GM10248 (cell line): ENCODE data around the gene GAGE10.

Experiments
- CTCF ChIA-PET: fragments of 300-600 bp; sonication (Branson Sonifier 250); formaldehyde crosslinking; extraction: SDS; loops from one replicate; lab custom pipeline; 2021; ENCODE audit warnings: antibody characterized with exemption; lab: Yijun Ruan, JAX
- POLR2A ChIA-PET: fragments of 350-650 bp; sonication (Branson Sonifier 250); formaldehyde crosslinking; extraction: SDS; loops from one replicate; lab custom pipeline; 2020; ENCODE audit warnings: antibody characterized with exemption; lab: Yijun Ruan, JAX
- DNase-seq: peaks from one replicate; pipeline ENCODE4 v3.0.0; 2012; ENCODE audit errors: extremely low spot score
- CTCF ChIP-seq: IDR thresholded peaks from 2 replicates; pipeline ENCODE4 v1.5.1; 2012; ENCODE audit warnings: mild to moderate bottlenecking, low read depth; ENCODE audit errors: extremely low read depth, missing control alignments, control extremely low read depth

Gene GAGE10

GRCh38 chrX:49260221-49260985, 43.0 kb upstream of the GAGE10 start:
- DNase-seq = no peak
- no peak for TF ChIP-seq CTCF
- POLR2A ChIA-PET = no interaction called here
- CTCF ChIA-PET = no interaction called here

DNA sequence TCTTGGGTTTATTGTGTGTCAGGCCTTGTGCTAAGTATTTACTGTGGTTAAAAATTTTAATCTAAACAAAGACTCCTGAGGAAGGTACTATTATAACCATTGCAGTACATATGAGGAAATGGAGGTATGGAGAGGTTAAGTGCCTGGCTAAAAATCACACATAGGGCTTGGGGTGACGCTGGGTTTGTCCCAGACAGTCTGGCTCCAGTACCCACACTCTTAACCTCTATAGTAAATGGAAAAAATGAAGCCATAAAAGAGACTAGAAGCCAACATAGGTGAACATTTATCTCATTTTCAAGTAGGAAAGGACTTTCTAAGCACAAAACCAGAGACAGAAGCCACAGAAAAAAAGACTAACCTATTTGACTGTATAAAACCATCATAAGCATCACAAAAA, 40.8 kb upstream of the GAGE10 start:
- POLR2A ChIA-PET = no interaction called here
- DNase-seq = no peak
- CTCF ChIA-PET = no interaction called here
- no peak for TF ChIP-seq CTCF

DNA sequence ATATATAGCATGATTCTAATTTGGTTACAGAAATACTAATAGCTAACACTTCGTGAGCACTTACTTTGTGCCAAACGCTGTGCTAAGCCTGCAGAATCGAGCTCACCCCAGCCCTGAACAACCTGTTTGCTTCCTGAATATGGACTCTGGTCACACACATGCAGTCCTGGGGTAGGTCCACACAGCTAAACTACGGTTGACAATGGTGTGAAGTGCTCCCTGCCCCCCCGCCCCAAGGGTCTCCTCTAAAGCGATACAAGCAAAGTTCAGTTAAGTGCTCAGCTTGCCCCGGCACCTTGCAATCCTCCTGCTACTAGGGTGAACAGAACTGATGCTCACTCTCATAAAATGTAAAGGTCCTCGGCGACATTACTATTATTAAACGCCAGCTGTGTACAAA, 39.8 kb upstream of the GAGE10 start:
- ChIA-PET CTCF (interaction anchor here (1.3 to 1.5 kb wide), 2 partner anchors 13 to 28 kb away, joined by 3 to 4 read pairs; no protein-coding TSS in a partner anchor), POLR2A (no interaction called here)
- no peak for TF ChIP-seq CTCF
- DNase-seq = no peak

DNA sequence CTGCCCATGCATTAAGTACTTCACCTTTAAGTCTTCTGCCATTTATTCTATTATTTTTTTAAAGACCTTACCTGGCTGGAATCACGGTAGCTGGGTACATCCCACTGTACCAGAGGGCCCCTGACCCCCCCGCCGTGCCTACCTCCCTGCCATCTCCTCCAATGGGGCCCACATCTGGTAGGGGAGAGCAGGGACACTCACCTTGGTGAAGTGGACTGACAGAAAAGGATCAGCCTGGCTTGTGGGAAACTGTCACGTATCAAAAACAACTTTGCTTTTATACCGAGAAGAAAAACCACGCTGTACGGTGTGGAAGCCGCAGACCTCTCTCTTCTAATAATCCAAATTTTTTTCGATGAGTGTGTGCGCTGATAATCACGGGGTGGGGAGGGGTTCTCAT, 39.0 kb upstream of the GAGE10 start, which contains the start of gene FOXP3:
TSS of gene FOXP3 (minus strand) at position 251 of the 400 bp plus-strand sequence. CDS start 6,205 bp downstream, outside the sequence.
- ChIA-PET CTCF (interaction anchor here (1.5 kb wide), 1 partner anchor 14 kb away, joined by 3 read pairs; no protein-coding TSS in a partner anchor), POLR2A (no interaction called here)
- DNase-seq = no peak

DNA sequence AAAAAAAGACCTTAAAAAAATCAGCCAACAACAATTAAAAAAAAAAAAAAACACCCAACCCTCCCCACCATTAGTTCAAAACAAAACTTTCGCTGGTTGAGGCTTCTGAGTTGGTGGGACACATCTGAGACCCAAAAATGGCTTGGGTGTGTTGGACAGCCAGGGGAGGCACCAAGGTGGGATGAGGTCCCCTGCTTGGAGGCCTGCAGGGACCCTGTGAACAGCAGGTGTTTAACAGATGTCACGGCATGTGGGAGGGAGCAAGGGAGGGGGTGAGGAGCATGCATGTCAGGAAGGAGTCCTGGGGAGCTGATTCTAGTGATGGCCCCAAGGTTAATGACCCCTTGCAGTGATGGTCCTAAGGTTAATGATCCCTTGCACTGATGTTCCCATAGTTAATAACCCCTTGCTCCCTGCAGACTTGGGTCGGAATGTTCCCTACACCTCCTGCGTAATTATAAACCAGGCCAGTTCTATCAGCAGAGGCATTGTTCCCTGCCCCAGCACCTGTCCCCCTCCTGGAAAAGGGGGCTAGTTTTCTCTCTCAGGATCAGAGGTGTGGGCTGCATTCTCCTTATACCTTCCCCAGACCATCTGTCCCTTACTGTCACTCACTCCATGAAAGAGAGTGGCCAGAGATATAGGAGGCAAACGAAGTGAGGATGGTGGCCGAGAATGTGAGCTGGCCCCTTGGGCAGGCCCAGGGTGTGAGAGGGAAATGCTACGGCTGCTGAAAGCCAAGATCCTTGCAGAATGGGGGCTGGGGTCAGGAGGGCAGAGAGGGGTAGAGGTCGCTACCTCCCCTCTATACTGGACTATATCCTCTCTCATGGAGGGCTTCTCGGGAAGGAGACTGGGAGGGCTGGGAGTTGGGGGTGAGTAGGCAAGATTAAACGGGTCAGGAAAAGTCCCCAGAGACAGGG, 36.7 kb upstream of the GAGE10 start:
- no peak for DNase-seq
- ChIA-PET CTCF (interaction anchor here (0.9 kb wide), 1 partner anchor 74 kb away, joined by 3 read pairs; no protein-coding TSS in a partner anchor), POLR2A (no interaction called here)
- no peak for TF ChIP-seq CTCF

More for the DNA sequence above, 39.0 kb upstream of the GAGE10 start, which contains the start of gene FOXP3:
- TF ChIP-seq CTCF = no peak

DNA sequence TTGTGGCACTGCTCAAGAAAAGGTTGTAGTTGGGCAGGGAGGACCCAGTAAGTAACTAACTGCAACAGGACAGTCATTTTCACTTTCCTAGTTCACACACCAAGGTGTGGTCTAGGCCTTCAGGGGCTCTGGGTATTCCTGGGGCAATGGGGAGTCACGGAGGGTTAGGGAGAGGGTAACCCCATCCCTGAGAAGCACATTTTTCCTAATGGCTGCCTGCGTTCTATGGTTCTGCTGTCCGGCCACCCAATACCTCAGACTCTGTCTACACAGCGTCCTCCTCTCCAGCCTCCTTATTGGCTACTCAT, 34.8 kb upstream of the GAGE10 start:
- no peak for DNase-seq
- POLR2A ChIA-PET = interaction anchor here (0.5 to 1.0 kb wide), 3 partner anchors 10 to 592 kb away, joined by 4 read pairs; no protein-coding TSS in a partner anchor
- no peak for TF ChIP-seq CTCF
- CTCF ChIA-PET = interaction anchor here (1.5 to 1.6 kb wide), 2 partner anchors 76 to 113 kb away, joined by 4 to 5 read pairs; no protein-coding TSS in a partner anchor
